Parathyroid adenoma (tissue), 2 donors: ENCODE data around the gene ARL5A.

Source experiments
- H2AFZ ChIP-seq: fragments of 300-600 bp; sonication (generic); one replicate; pipeline ENCODE4 v1.7.0; 2017; ENCODE audit warnings: antibody characterized with exemption, mild to moderate bottlenecking
- H3K27ac ChIP-seq: fragments of 300-600 bp; sonication (generic); one replicate; pipeline ENCODE4 v1.7.0; 2017
- H3K27me3 ChIP-seq: fragments of 300-600 bp; sonication (generic); one replicate; pipeline ENCODE4 v1.7.0; 2017; ENCODE audit warnings: low read length; ENCODE audit not compliant: control insufficient read depth, insufficient read depth
- H3K36me3 ChIP-seq: fragments of 300-600 bp; sonication (generic); one replicate; pipeline ENCODE4 v1.7.0; 2017; ENCODE audit warnings: low read length; ENCODE audit not compliant: control insufficient read depth, insufficient read depth
- H3K4me1 ChIP-seq: fragments of 300-600 bp; sonication (generic); one replicate; pipeline ENCODE4 v1.7.0; 2017; ENCODE audit warnings: control low read depth
- H3K4me2 ChIP-seq: fragments of 300-600 bp; sonication (generic); one replicate; pipeline ENCODE4 v1.7.0; 2017; ENCODE audit warnings: low read length
- H3K4me3 ChIP-seq: fragments of 300-600 bp; sonication (generic); one replicate; pipeline ENCODE4 v1.7.0; 2017; ENCODE audit warnings: low read depth, low read length
- H3K79me2 ChIP-seq: fragments of 300-600 bp; sonication (generic); one replicate; pipeline ENCODE4 v1.7.0; 2017; ENCODE audit warnings: control low read depth
- H3K9ac ChIP-seq: fragments of 300-600 bp; sonication (generic); one replicate; pipeline ENCODE4 v1.7.0; 2017; ENCODE audit warnings: mild to moderate bottlenecking
- H3K9me3 ChIP-seq: fragments of 300-600 bp; sonication (generic); one replicate; pipeline ENCODE4 v1.7.0; 2017; ENCODE audit warnings: low read length; ENCODE audit not compliant: control insufficient read depth
- TF ChIP-seq, protein P1 (sequence below): fragments of 300-600 bp; sonication (generic); IDR thresholded peaks from one replicate; pipeline ENCODE4 v1.7.0; 2017; ENCODE audit warnings: antibody characterized with exemption, mild to moderate bottlenecking
- donor health status: primary hyperparathyroidism.

Gene ARL5A

DNA sequence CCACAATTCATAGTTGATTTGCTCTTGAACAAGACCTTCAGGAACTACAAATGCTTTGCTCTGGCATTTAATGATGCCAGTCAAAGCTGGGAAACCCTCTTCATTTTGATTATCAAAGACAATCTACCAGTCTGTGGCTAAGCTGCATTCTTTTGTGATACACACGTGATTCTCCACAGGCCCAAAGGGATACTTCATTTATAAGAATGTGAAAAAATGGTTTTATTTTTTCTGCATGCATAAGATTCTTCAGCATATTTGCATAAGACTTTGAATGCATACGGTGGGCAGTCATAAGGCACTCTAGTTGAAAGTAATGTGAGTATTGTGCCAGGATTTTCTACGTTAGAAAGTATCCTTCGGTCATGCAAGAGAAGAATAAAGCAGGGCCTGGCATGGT is 33.0 kb upstream of the ARL5A start:
- no peak overlapping the region for H2AFZ ChIP-seq
- no peak overlapping the region for H3K9ac ChIP-seq
- no peak overlapping the region for H3K4me3 ChIP-seq
- TF ChIP-seq, protein P1, sequence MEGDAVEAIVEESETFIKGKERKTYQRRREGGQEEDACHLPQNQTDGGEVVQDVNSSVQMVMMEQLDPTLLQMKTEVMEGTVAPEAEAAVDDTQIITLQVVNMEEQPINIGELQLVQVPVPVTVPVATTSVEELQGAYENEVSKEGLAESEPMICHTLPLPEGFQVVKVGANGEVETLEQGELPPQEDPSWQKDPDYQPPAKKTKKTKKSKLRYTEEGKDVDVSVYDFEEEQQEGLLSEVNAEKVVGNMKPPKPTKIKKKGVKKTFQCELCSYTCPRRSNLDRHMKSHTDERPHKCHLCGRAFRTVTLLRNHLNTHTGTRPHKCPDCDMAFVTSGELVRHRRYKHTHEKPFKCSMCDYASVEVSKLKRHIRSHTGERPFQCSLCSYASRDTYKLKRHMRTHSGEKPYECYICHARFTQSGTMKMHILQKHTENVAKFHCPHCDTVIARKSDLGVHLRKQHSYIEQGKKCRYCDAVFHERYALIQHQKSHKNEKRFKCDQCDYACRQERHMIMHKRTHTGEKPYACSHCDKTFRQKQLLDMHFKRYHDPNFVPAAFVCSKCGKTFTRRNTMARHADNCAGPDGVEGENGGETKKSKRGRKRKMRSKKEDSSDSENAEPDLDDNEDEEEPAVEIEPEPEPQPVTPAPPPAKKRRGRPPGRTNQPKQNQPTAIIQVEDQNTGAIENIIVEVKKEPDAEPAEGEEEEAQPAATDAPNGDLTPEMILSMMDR: no peak
- H3K9me3 ChIP-seq: no peaks in the 10 kb centered on the region
- no peaks in the 10 kb centered on the region for H3K36me3 ChIP-seq
- no peaks in the 10 kb centered on the region for H3K4me1 ChIP-seq
- H3K27me3 ChIP-seq: no peaks in the 10 kb centered on the region
- H3K27ac ChIP-seq: no peak overlapping the region
- H3K4me2 ChIP-seq: no peak overlapping the region
- no peaks in the 10 kb centered on the region for H3K79me2 ChIP-seq

DNA sequence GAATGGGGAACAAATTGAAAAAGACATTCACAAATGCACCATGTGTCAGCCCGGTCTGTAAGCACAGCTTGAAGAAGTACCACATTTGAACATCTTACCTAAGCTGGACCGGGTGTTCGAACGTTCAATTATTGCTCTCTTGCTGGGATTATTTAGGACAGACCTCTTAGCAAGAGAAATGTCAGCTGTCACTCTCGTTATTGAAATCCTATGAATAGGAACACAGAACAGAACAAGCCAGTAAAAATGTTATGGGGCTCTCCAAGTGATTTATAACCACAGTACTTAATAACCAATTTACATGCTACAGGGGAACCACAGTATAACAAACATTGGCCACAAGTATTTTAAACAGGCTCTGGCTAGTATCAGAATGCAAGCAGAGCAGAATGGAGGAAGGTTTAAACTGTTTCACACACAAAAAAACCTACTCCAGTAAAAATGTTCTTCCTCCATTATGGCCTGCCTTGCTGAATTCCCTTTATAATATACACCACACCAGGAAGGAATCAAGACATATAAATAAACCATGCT is 32.5 kb upstream of the ARL5A start:
- Histone ChIP-seq H3K4me3 (no peak overlapping the region), H2AFZ (no peak overlapping the region), H3K27ac (no peak overlapping the region), H3K9ac (no peak overlapping the region), H3K4me1 (no peaks in the 10 kb centered on the region), H3K4me2 (no peak overlapping the region), H3K79me2 (no peaks in the 10 kb centered on the region), H3K27me3 (no peaks in the 10 kb centered on the region), H3K9me3 (no peaks in the 10 kb centered on the region), H3K36me3 (no peaks in the 10 kb centered on the region)
- TF ChIP-seq, protein P1: no peak

DNA sequence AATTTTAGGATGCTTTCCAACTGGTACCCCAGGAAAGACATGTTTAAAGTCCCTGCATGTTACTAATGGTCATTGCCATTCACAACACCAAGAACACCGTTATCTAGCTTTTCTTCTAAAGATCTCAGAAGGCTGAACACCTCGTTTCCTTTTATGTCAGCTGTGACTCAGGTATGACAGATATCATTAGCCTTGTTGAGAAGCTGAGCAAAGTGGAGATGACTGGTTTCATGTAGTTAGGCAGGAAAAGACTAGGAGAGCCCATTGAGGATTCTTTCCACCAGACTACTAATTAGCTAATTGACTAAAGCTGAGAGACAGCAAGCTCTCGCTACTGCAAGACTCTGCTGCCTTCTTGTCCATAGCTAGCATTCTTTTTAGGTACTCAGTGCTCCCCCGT is 32.0 kb upstream of the ARL5A start:
- no peaks in the 10 kb centered on the region for H3K36me3 ChIP-seq
- no peak overlapping the region for H2AFZ ChIP-seq
- H3K9ac ChIP-seq: no peak overlapping the region
- H3K79me2 ChIP-seq: no peaks in the 10 kb centered on the region
- H3K4me3 ChIP-seq: no peak overlapping the region
- H3K4me2 ChIP-seq: no peak overlapping the region
- no peaks in the 10 kb centered on the region for H3K9me3 ChIP-seq
- H3K27me3 ChIP-seq: no peaks in the 10 kb centered on the region
- TF ChIP-seq, protein P1: no peak
- no peaks in the 10 kb centered on the region for H3K4me1 ChIP-seq
- no peak overlapping the region for H3K27ac ChIP-seq

DNA sequence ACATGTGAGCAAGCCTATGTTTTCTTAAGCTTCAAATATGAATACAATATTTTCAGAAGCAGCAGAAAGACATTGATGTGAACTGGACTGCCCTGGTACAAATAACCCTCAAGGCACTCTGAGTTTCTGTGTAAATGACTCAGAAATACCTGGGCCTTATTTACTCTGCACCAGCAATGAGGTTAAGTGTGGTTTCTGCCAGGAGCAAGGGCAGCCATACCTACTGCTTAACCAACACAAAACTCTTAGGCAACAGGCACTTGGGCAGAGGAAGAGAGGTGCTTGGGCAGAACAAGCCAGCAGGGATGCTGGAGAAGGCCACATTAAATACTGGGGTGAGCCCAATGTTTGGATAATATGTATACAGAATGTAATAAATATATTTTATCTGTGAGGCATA is 29.4 kb upstream of the ARL5A start:
- Histone ChIP-seq H3K4me3 (no peak overlapping the region), H3K4me1 (no peaks in the 10 kb centered on the region), H2AFZ (no peak overlapping the region), H3K27me3 (no peaks in the 10 kb centered on the region), H3K9ac (no peak overlapping the region), H3K27ac (no peak overlapping the region), H3K9me3 (no peaks in the 10 kb centered on the region), H3K79me2 (no peaks in the 10 kb centered on the region), H3K4me2 (no peak overlapping the region), H3K36me3 (no peaks in the 10 kb centered on the region)
- TF ChIP-seq, protein P1: no peak

DNA sequence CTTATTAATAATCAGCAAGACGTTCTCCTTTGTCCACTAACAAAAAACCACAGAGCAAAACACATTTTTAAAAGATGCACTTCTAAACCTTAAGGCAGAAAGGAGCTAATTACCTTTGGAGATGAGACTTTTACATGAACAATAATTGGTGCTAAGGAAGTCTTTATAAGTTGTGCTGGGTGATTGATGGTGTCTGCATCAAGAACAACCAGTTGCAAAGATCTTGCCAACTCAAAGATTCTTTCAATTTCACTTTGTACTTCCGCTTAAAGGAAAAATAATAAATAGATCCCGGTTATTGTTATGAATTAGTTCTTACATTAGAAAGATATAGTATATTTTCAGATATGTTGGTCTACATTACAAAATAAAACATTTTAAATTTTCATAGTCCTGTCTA is 26.9 kb upstream of the ARL5A start:
- no peak overlapping the region for H3K4me2 ChIP-seq
- no peak overlapping the region for H3K9ac ChIP-seq
- H3K27ac ChIP-seq: no peak overlapping the region
- no peaks in the 10 kb centered on the region for H3K27me3 ChIP-seq
- peaks cover 2% of the 10 kb centered on the region for H3K4me1 ChIP-seq
- H3K79me2 ChIP-seq: no peaks in the 10 kb centered on the region
- no peak overlapping the region for H2AFZ ChIP-seq
- H3K9me3 ChIP-seq: no peaks in the 10 kb centered on the region
- TF ChIP-seq, protein P1: no peak
- no peaks in the 10 kb centered on the region for H3K36me3 ChIP-seq
- H3K4me3 ChIP-seq: no peak overlapping the region
